Measurements from ENCODE around the gene CRYGN. TPM values are rescaled to one million over a fixed set of nuclear protein-coding genes. Genes with fewer than 3 reads are reported as not detected.

Gene CRYGN
- total and polyA plus RNA-seq, 2 of the 13 experiments (the other 11 are each of a cell fraction or from before 2014, with no cell fraction given), result 0.11 TPM; not detected in 1

GRCh38 chr7:151454932-151455530 is 15.1 kb upstream of the CRYGN start:
- Histone ChIP-seq H2AFZ (ENCODE audit: low read length) (no peak overlapping the region), H3K27ac (ENCODE audit: extremely low read length, insufficient read depth, low read length) (no peak overlapping the region), H3K79me2 (ENCODE audit: insufficient read depth, low read length) (no peaks in the 10 kb centered on the region), H3K27me3 (ENCODE audit: control insufficient read depth in 1 of 2, insufficient read depth in 2 of 2, low read length in 2 of 2) (peaks cover 9 to 62% of the 10 kb centered on the region in 2 experiments; a peak in 4 of 5 replicates), H3K4me3 (replicated peaks in 1 of 3; ENCODE audit: insufficient read depth in 1 of 3, low read depth in 2 of 3, low read length in 3 of 3) (no peak overlapping the region), H3K36me3 (replicated peaks in 1 of 2; ENCODE audit: control insufficient read depth in 1 of 2, insufficient read depth in 2 of 2, low read length in 2 of 2) (no peaks in the 10 kb centered on the region), H3K9ac (ENCODE audit: insufficient read depth, low read depth, low read length) (no peak overlapping the region), H4K20me1 (ENCODE audit: insufficient read depth, low read length) (no peaks in the 10 kb centered on the region), H3K4me2 (ENCODE audit: low read depth, low read length) (no peak overlapping the region), H3K4me1 (ENCODE audit: insufficient read depth, low read length) (peaks cover 10% of the 10 kb centered on the region), H3K9me3 (ENCODE audit: low read length) (no peaks in the 10 kb centered on the region)
- no peak for ATAC-seq
- TF ChIP-seq UBTF (CRISPR knock-in tag; IDR thresholded peaks at IDR 0.05), result no peak
- no peak for TF ChIP-seq ZNF512 (CRISPR knock-in tag; IDR thresholded peaks at IDR 0.05)
- no peak for TF ChIP-seq NFRKB (IDR thresholded peaks at IDR 0.05)
- no peak for TF ChIP-seq ZNF737 (CRISPR knock-in tag; IDR thresholded peaks at IDR 0.05; ENCODE audit: borderline replicate concordance)
- TF ChIP-seq SIX4 (CRISPR knock-in tag; IDR thresholded peaks at IDR 0.05), result no peak
- TF ChIP-seq ZNF777 (CRISPR knock-in tag; IDR thresholded peaks at IDR 0.05), result no peak
- TF ChIP-seq SMAD3 (CRISPR knock-in tag; IDR thresholded peaks at IDR 0.05), result no peak
- no peak for TF ChIP-seq SNRNP70 (IDR thresholded peaks at IDR 0.05; ENCODE audit: low read depth, low read length)
- TF ChIP-seq MXI1 (IDR thresholded peaks at IDR 0.05; ENCODE audit: borderline replicate concordance, low read depth, low read length), result no peak
- TF ChIP-seq MTF1 (CRISPR knock-in tag; IDR thresholded peaks at IDR 0.05), result no peak
- no peak for TF ChIP-seq MIXL1 (CRISPR knock-in tag; IDR thresholded peaks at IDR 0.05)
- no peak for TF ChIP-seq NR0B2 (CRISPR knock-in tag; IDR thresholded peaks at IDR 0.05)
- no peak for TF ChIP-seq RFX5 (IDR thresholded peaks at IDR 0.05; ENCODE audit: low read depth, low read length)
- TF ChIP-seq PHF21A (CRISPR knock-in tag; IDR thresholded peaks at IDR 0.05), result no peak
- no peak for TF ChIP-seq ZNF780A (CRISPR knock-in tag; IDR thresholded peaks at IDR 0.05)
- no peak for TF ChIP-seq FIP1L1 (IDR thresholded peaks at IDR 0.05; ENCODE audit: borderline replicate concordance, insufficient read depth, low read depth, low read length)
- in situ Hi-C loops (cut with HindIII; ENCODE audit: extremely low pct_ligation_motif_present, low pct_unique_long_range_greater_than_20kb), result no loop called here
- FAIRE-seq, result no peak
- ChIA-PET POLR2A (no interaction called here), CTCF (ENCODE audit: low intra/inter-chr PET ratio, low total read pairs) (no interaction called here)
- no peak for DNase-seq (ENCODE audit: low spot score)
- no TSS peak for BruUV-seq (replicated peaks)
- WGBS (ENCODE audit: low lambda C conversion rate), result 74% methylated on average over 6 of the region's 15 CpGs
- intact Hi-C loops (cut with micrococcal nuclease; ENCODE audit: unreplicated experiment), result no loop called here
